Neural progenitor cell (in vitro differentiated cells): ENCODE measurements around the gene ERC2.

ENCODE experiments used
- EZH2 ChIP-seq: fragments of 200-600 bp; sonication (generic); IDR thresholded peaks from 2 replicates; pipeline ENCODE4 v1.6.1; 2017; ENCODE audit warnings: antibody characterized with exemption, mild to moderate bottlenecking, moderate library complexity
- EZH2phosphoT487 ChIP-seq: fragments of 200-600 bp; sonication (generic); IDR thresholded peaks from 2 replicates; pipeline ENCODE4 v1.6.1; 2017; ENCODE audit warnings: antibody characterized with exemption
- TF ChIP-seq, protein P1 (sequence below): fragments of 200-600 bp; sonication (generic); IDR thresholded peaks from 2 replicates; pipeline ENCODE4 v1.5.1; 2017; ENCODE audit warnings: antibody characterized with exemption, mild to moderate bottlenecking

DNA sequence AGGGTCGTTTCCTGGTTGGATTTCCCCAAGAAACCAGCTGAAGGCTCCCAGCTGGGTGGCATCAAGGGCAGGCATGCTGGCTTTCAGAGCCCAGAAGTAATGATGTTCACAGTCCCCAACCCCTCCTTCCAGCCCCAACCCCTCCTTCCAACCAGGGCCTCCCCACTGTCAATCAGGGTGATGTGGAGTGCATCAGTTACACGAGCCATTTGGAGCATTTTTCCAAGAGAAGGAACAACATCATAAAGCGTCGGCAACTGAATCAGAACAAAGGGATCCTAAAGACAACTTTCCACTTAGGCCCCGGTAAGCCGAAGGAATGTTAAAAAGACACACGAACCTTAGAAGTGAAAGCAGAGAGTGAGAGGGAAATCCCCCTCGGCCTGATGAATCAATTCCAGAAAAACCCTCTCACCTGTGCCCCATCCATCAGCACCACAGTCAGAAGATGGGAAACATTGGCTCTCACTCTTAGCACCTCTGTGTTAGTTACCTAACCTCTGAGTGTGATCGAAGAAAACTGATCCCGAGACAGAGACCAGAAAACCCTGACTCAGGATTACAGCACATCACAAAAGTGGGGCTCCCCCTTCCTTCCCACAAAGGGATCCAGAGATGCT lies 880.0 kb downstream of the ERC2 start:
- TF ChIP-seq, protein P1, sequence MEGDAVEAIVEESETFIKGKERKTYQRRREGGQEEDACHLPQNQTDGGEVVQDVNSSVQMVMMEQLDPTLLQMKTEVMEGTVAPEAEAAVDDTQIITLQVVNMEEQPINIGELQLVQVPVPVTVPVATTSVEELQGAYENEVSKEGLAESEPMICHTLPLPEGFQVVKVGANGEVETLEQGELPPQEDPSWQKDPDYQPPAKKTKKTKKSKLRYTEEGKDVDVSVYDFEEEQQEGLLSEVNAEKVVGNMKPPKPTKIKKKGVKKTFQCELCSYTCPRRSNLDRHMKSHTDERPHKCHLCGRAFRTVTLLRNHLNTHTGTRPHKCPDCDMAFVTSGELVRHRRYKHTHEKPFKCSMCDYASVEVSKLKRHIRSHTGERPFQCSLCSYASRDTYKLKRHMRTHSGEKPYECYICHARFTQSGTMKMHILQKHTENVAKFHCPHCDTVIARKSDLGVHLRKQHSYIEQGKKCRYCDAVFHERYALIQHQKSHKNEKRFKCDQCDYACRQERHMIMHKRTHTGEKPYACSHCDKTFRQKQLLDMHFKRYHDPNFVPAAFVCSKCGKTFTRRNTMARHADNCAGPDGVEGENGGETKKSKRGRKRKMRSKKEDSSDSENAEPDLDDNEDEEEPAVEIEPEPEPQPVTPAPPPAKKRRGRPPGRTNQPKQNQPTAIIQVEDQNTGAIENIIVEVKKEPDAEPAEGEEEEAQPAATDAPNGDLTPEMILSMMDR, result no peak
- no peak for TF ChIP-seq EZH2phosphoT487
- TF ChIP-seq EZH2, result no peak
